Tibial nerve (tissue), 4 donors: Measurements from ENCODE around the gene EPHA7.

Experiments
- CTCF ChIP-seq, 5 experiments: fragments of 200-600 bp in 3 of 5; fragments of 450-650 bp in 2 of 5; sonication (generic) in 3 of 5; IDR thresholded peaks; one replicate each; pipeline ENCODE4 v1.5.1; 2016 to 2019; ENCODE audit warnings: antibody characterized with exemption in 5 of 5, mild to moderate bottlenecking in 3 of 5, moderate library complexity in 2 of 5
- EP300 ChIP-seq, 2 donors: sonication (generic); formaldehyde crosslinking; IDR thresholded peaks; one replicate each; pipeline ENCODE4 v1.6.1; 2017; ENCODE audit warnings: antibody characterized with exemption in 2 of 2, mild to moderate bottlenecking in 1 of 2
- POLR2A ChIP-seq, 2 donors: fragments of 450-650 bp; IDR thresholded peaks; one replicate each; pipeline ENCODE4 v1.6.1; 2017; ENCODE audit warnings: antibody characterized with exemption in 2 of 2, mild to moderate bottlenecking in 2 of 2, moderate library complexity in 2 of 2

DNA sequence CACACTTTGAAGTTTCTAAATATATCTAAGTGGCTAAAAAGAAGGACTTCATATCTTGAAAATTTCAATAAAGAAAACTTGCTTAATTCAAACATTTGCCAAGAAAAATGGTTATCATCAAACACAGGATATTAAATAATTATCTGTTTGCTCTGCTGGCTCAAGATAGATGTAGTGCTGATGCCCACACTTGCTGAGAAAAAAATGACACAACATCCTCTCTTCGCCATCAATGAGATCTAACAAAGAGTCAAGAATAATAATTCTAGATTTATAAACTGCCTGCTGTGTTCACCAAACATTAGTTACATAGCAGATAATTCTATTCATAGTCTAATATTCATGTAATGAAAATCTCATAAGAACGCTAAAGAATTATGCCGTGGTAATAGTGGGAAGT, 93.6 kb downstream of the EPHA7 start:
- TF ChIP-seq EP300 (IDR thresholded peaks at IDR 0.05), result no peak
- TF ChIP-seq POLR2A (IDR thresholded peaks at IDR 0.05), result no peak
- no peak for TF ChIP-seq CTCF (IDR thresholded peaks at IDR 0.05)
